Measurements from ENCODE around the gene MYO15B. TPM values are rescaled to one million over a fixed set of nuclear protein-coding genes. Genes with fewer than 3 reads are reported as not detected.
A peak's percentile ranks its signal among the peaks of the same experiment; 100 is the strongest.

MYO15B gene
- total and polyA plus RNA-seq, 2 of the 13 experiments (the other 11 are each of a cell fraction or from before 2014, with no cell fraction given) = 2.8 to 8.1 TPM

DNA sequence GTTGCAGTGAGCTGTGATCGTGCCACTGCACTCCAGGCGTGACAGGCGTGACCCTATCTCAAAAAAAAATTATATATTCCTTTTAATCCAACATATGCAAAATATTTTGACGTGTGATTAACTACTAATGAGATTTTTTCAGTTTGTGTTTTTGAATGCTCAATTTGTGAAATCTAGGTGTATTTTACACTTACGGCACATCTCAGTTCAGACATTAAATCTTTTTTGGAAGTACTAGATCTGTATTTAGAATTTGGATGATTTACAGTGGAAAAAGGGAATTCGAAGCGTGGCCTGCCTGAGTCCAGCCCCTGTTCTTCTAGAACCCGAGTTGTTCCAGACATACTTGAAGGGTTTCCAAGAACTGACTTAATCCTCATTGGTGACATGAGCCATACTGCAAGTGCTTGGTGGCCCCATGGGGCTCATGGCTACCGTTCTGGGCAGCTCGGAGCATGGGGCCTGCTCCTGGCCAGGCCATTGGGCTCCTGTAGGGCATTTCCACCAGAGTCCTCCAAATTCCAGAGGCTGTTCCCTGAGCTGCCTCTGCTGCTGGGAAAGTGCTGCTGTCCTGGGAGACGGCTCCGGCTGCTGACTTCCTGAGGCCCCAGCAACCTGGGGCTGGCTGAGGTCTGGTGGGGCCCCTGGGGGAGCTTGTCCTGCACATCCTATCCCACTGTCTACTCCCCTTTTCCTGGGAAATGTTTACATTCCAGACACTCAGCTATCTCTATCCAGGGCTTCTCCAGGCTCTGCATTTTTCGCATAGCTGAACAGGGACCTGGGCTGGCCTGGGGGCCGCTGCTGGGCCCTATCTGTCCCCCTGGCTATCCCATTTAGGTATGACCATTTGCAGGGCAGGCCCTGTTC is 34.9 kb upstream of the MYO15B start (continued):
- TF ChIP-seq, protein P1, sequence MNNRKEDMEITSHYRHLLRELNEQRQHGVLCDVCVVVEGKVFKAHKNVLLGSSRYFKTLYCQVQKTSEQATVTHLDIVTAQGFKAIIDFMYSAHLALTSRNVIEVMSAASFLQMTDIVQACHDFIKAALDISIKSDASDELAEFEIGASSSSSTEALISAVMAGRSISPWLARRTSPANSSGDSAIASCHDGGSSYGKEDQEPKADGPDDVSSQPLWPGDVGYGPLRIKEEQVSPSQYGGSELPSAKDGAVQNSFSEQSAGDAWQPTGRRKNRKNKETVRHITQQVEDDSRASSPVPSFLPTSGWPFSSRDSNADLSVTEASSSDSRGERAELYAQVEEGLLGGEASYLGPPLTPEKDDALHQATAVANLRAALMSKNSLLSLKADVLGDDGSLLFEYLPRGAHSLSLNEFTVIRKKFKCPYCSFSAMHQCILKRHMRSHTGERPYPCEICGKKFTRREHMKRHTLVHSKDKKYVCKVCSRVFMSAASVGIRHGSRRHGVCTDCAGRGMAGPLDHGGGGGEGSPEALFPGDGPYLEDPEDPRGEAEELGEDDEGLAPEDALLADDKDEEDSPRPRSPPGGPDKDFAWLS (CRISPR knock-in tag; IDR thresholded peaks at IDR 0.05; ENCODE audit: borderline replicate concordance) = no peak
- TF ChIP-seq, protein P2, sequence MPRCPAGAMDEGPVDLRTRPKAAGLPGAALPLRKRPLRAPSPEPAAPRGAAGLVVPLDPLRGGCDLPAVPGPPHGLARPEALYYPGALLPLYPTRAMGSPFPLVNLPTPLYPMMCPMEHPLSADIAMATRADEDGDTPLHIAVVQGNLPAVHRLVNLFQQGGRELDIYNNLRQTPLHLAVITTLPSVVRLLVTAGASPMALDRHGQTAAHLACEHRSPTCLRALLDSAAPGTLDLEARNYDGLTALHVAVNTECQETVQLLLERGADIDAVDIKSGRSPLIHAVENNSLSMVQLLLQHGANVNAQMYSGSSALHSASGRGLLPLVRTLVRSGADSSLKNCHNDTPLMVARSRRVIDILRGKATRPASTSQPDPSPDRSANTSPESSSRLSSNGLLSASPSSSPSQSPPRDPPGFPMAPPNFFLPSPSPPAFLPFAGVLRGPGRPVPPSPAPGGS (CRISPR knock-in tag; IDR thresholded peaks at IDR 0.05) = 0 out of 2 replicates have a peak, but pooled peaks have one; percentile 30
- TF ChIP-seq MTA1 (CRISPR knock-in tag; IDR thresholded peaks at IDR 0.05; ENCODE audit: borderline replicate concordance) (peak; percentile 49; the same call in 1 of the 2 replicates), ZNF781 (CRISPR knock-in tag; IDR thresholded peaks at IDR 0.05; ENCODE audit: borderline replicate concordance, not compliant biosample characterization) (no peak), ZC3H13 (CRISPR knock-in tag; IDR thresholded peaks at IDR 0.05) (no peak), RARG (CRISPR knock-in tag; IDR thresholded peaks at IDR 0.05; ENCODE audit: low read depth) (no peak), ZNF274 (CRISPR knock-in tag; IDR thresholded peaks at IDR 0.05) (peak; percentile 61; the same call in 1 of the 2 replicates), DR1 (CRISPR knock-in tag; IDR thresholded peaks at IDR 0.05) (no peak), BCL6 (CRISPR knock-in tag; IDR thresholded peaks at IDR 0.05) (peak; percentile 97), ZNF761 (CRISPR knock-in tag; conservative IDR thresholded peaks at IDR 0.05) (0 out of 2 replicates have a peak, but pooled peaks have one; percentile 67), ZNF382 (CRISPR knock-in tag; IDR thresholded peaks at IDR 0.05; ENCODE audit: borderline replicate concordance) (no peak), MAFF (IDR thresholded peaks at IDR 0.05; ENCODE audit: low read depth, low read length) (no peak), ZNF672 (CRISPR knock-in tag; IDR thresholded peaks at IDR 0.05) (no peak), SOX5 (CRISPR knock-in tag; IDR thresholded peaks at IDR 0.05; ENCODE audit: borderline replicate concordance) (peak; percentile 51; the same call in 1 of the 2 replicates), SRSF1 (optimal IDR thresholded peaks at IDR 0.05; ENCODE audit: low read depth, low read length) (no peak)
- TF ChIP-seq, protein P3, sequence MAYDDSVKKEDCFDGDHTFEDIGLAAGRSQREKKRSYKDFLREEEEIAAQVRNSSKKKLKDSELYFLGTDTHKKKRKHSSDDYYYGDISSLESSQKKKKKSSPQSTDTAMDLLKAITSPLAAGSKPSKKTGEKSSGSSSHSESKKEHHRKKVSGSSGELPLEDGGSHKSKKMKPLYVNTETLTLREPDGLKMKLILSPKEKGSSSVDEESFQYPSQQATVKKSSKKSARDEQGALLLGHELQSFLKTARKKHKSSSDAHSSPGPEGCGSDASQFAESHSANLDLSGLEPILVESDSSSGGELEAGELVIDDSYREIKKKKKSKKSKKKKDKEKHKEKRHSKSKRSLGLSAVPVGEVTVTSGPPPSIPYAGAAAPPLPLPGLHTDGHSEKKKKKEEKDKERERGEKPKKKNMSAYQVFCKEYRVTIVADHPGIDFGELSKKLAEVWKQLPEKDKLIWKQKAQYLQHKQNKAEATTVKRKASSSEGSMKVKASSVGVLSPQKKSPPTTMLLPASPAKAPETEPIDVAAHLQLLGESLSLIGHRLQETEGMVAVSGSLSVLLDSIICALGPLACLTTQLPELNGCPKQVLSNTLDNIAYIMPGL (CRISPR knock-in tag; IDR thresholded peaks at IDR 0.05; ENCODE audit: borderline replicate concordance in 1 of 2, low read depth in 1 of 2) = peak in 1 of 2 experiments; percentile 53; a peak in 2 of 4 replicates
- TF ChIP-seq, protein P4, sequence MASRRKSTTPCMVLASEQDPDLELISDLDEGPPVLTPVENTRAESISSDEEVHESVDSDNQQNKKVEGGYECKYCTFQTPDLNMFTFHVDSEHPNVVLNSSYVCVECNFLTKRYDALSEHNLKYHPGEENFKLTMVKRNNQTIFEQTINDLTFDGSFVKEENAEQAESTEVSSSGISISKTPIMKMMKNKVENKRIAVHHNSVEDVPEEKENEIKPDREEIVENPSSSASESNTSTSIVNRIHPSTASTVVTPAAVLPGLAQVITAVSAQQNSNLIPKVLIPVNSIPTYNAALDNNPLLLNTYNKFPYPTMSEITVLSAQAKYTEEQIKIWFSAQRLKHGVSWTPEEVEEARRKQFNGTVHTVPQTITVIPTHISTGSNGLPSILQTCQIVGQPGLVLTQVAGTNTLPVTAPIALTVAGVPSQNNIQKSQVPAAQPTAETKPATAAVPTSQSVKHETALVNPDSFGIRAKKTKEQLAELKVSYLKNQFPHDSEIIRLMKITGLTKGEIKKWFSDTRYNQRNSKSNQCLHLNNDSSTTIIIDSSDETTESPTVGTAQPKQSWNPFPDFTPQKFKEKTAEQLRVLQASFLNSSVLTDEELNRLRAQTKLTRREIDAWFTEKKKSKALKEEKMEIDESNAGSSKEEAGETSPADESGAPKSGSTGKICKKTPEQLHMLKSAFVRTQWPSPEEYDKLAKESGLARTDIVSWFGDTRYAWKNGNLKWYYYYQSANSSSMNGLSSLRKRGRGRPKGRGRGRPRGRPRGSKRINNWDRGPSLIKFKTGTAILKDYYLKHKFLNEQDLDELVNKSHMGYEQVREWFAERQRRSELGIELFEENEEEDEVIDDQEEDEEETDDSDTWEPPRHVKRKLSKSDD (CRISPR knock-in tag; IDR thresholded peaks at IDR 0.05; ENCODE audit: low read depth) = no peak
- TF ChIP-seq, protein P5, sequence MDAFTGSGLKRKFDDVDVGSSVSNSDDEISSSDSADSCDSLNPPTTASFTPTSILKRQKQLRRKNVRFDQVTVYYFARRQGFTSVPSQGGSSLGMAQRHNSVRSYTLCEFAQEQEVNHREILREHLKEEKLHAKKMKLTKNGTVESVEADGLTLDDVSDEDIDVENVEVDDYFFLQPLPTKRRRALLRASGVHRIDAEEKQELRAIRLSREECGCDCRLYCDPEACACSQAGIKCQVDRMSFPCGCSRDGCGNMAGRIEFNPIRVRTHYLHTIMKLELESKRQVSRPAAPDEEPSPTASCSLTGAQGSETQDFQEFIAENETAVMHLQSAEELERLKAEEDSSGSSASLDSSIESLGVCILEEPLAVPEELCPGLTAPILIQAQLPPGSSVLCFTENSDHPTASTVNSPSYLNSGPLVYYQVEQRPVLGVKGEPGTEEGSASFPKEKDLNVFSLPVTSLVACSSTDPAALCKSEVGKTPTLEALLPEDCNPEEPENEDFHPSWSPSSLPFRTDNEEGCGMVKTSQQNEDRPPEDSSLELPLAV (CRISPR knock-in tag; conservative IDR thresholded peaks at IDR 0.05; ENCODE audit: low read depth) = no peak

Data from HepG2 (cell line).